SU-DHL-6 (cell line): ENCODE measurements around the gene CHKA.

Experiments
- H2AFZ ChIP-seq: fragments of 200-600 bp; sonication (generic); 2 replicates; pipeline ENCODE4 v1.6.1; 2014; ENCODE audit warnings: low read depth, mild to moderate bottlenecking, moderate library complexity, mixed read lengths, antibody characterized with exemption, low read length; ENCODE audit not compliant: severe bottlenecking
- H3F3A ChIP-seq: fragments of 200-600 bp; shearing (Covaris generic); 2 replicates; pipeline ENCODE4 v1.6.0; 2016; ENCODE audit warnings: antibody characterized with exemption, mild to moderate bottlenecking; ENCODE audit not compliant: insufficient read depth
- H3K27ac ChIP-seq: fragments of 200-600 bp; sonication (generic); 2 replicates; pipeline ENCODE4 v1.5.1; 2016; ENCODE audit warnings: low read depth, mild to moderate bottlenecking, low read length, moderate library complexity, mixed read lengths
- H3K27me3 ChIP-seq: fragments of 200-600 bp; sonication (generic), shearing (Covaris generic); 2 replicates; pipeline ENCODE4 v1.6.0; 2014; ENCODE audit warnings: mild to moderate bottlenecking, low read length
- H3K36me3 ChIP-seq: fragments of 200-600 bp; sonication (generic); 2 replicates; pipeline ENCODE4 v1.6.1; 2014; ENCODE audit warnings: mild to moderate bottlenecking, low read length, mixed read lengths
- H3K4me2 ChIP-seq: fragments of 300-600, 200-600 bp; shearing (Covaris generic), sonication (generic); 2 replicates; pipeline ENCODE4 v1.6.0; 2014; ENCODE audit warnings: low read length, low read depth, mild to moderate bottlenecking; ENCODE audit not compliant: poor library complexity, severe bottlenecking
- H3K4me3 ChIP-seq: fragments of 200-600 bp; sonication (generic); 2 replicates; pipeline ENCODE4 v1.5.1; 2014; ENCODE audit warnings: antibody characterized with exemption, low read length, mild to moderate bottlenecking, mixed read lengths; ENCODE audit not compliant: insufficient read depth, poor library complexity, severe bottlenecking
- H3K79me2 ChIP-seq: fragments of 200-600 bp; sonication (generic); 2 replicates; pipeline ENCODE4 v1.6.1; 2014; ENCODE audit warnings: mild to moderate bottlenecking, low read length, moderate library complexity; ENCODE audit not compliant: insufficient read depth
- H3K9ac ChIP-seq: fragments of 200-600 bp; sonication (generic); 2 replicates; pipeline ENCODE4 v1.7.0; 2014; ENCODE audit warnings: mild to moderate bottlenecking, low read length
- H3K9me2 ChIP-seq: fragments of 200-600 bp; sonication (generic); replicated peaks from 2 replicates; pipeline ENCODE4 v1.6.1; 2014; ENCODE audit warnings: low read length; ENCODE audit not compliant: insufficient read depth
- H3K9me3 ChIP-seq: fragments of 200-600 bp; sonication (generic); 2 replicates; pipeline ENCODE4 v1.6.1; 2014; ENCODE audit warnings: low read length, mixed read lengths; ENCODE audit not compliant: insufficient read depth
- H4K20me1 ChIP-seq: fragments of 200-600 bp; sonication (generic); 2 replicates; pipeline ENCODE4 v1.6.1; 2014; ENCODE audit warnings: low read depth, mild to moderate bottlenecking, antibody characterized with exemption, low read length, moderate library complexity, mixed read lengths
- CTCF ChIP-seq: fragments of 200-600 bp; sonication (generic); IDR thresholded peaks from one replicate; pipeline ENCODE4 v1.5.1; 2017; ENCODE audit warnings: antibody characterized with exemption, mild to moderate bottlenecking, low read length, moderate library complexity; ENCODE audit not compliant: insufficient read depth, poor library complexity, severe bottlenecking
- EZH2phosphoT487 ChIP-seq: fragments of 200-600 bp; sonication (generic), shearing (Covaris generic); conservative IDR thresholded peaks from 2 replicates; pipeline ENCODE4 v1.6.1; 2018; ENCODE audit warnings: mild to moderate bottlenecking, antibody characterized with exemption, low read length, moderate library complexity, mixed read lengths

Gene CHKA

DNA sequence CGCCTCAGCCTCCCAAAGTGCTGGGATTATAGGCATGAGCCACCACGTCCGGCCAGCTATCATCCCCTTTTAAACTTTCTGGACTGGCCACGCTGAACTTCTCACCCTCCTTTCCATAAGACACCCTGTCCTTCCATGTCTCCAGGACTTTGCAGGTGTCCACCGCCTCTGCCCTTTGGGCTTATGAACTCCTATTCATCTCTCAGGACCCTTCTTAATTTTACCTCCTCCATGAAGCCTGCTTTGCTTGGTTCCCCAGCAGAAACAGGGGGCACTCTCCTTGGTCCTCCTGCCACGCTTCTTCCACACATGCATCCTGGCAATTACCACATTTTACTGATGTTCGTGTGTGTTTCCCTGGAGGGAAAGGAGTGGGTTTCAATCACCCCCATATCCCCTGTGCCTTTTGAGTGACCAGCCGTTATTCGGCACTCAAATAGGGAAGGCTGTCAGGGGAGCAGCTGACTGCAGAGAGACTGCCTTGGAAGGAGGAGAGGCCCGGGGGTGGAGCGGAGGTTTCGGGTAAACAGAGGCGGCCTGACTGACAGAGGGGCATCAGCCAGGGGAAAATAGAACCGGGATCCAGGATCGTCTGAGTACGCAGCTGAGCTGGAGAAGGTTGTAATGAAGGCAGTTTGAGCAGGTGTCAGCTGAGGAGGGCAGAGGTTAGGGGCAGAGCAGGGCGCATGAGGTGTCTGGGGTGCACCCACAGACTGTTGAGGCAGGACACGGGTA lies 27.1 kb upstream of the CHKA start:
- H2AFZ ChIP-seq = no peak overlapping the region
- H3K36me3 ChIP-seq = no peaks in the 10 kb centered on the region
- no peaks in the 10 kb centered on the region for H3K79me2 ChIP-seq
- H3K9ac ChIP-seq = no peak overlapping the region
- no peak overlapping the region for H3K27ac ChIP-seq
- H3F3A ChIP-seq = no peaks in the 10 kb centered on the region
- no peaks in the 10 kb centered on the region for H4K20me1 ChIP-seq
- no peaks in the 10 kb centered on the region for H3K27me3 ChIP-seq
- no peak overlapping the region for H3K4me3 ChIP-seq
- H3K9me2 ChIP-seq = no peaks in the 10 kb centered on the region
- no peak overlapping the region for H3K4me2 ChIP-seq
- TF ChIP-seq CTCF (no peak), EZH2phosphoT487 (no peak)
- no peaks in the 10 kb centered on the region for H3K9me3 ChIP-seq

DNA sequence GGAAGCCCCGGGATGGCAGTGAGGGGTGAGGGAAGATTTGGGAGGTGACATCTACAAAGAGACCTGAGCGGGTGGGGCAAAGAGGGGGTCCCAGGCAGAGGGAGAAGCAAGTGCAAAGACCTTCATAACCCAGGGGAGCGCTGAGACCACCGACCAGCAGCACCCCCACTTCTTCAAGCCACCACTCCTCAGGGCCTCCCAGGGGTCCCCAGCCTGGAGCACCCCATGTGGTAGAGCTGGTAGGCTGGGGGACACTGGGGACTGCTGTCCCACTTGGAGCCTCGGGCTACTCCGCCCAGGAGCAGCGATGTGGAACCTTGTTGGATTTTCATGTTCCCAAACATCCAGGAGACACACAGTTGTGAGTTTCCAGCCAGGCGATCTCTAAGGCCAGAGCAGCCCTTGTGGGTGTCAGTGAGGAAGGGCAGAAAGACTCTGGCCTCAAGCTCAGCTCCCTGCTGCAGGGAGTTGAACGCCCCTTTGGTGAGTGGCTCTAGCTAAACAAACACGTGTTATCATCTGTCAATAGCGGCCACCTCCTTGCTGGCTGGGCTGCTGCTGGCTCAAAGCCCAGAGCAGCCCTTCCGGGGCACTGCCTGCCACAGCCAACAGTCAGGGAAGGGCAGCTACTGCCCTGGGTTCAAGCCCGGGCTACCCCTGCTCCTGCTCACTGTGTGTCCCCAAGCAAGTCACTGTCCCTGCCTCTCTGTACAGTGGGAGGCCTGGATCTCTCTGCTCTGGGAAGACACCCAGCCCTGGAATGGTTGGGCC lies 25.7 kb upstream of the CHKA start:
- H3K9me3 ChIP-seq = no peaks in the 10 kb centered on the region

DNA sequence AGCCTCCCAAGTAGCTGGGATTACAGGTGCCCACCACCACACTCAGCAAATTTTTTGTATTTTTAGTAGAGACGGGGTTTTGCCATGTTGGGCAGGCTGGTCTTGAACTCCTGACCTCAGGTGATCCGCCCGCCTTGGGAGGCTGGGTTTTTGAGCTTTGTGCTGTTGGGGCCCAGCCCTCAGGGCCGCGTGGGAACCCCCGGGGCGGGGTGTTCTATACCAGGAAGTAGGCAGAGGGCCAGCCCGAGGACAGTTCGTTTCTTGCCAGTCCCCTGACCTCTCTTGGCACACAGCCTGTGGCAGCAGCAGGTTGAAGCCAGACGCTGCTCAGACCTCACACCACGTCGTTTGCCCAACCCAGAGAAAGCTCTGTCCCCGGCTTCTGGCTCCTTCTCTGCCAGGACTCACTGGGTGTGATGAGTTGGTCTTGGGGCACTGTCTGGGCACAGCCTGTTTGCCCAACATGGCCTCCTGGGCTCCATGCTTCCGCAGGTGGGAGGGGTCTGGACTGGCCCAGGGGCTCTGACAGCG lies 24.9 kb upstream of the CHKA start:
- H3K4me2 ChIP-seq = no peak overlapping the region
- H3K27me3 ChIP-seq = no peaks in the 10 kb centered on the region
- H3K9me3 ChIP-seq = no peaks in the 10 kb centered on the region
- no peak for TF ChIP-seq CTCF
- no peak for TF ChIP-seq EZH2phosphoT487
- no peaks in the 10 kb centered on the region for H3K79me2 ChIP-seq
- no peak overlapping the region for H3K4me3 ChIP-seq
- H3K9ac ChIP-seq = no peak overlapping the region
- H3K27ac ChIP-seq = no peak overlapping the region
- H3F3A ChIP-seq = no peaks in the 10 kb centered on the region
- no peaks in the 10 kb centered on the region for H3K36me3 ChIP-seq
- H2AFZ ChIP-seq = no peak overlapping the region
- no peaks in the 10 kb centered on the region for H3K9me2 ChIP-seq
- no peaks in the 10 kb centered on the region for H4K20me1 ChIP-seq

More for the DNA sequence above, 25.7 kb upstream of the CHKA start:
- Histone ChIP-seq H3F3A (no peaks in the 10 kb centered on the region), H3K4me3 (no peak overlapping the region), H3K27me3 (no peaks in the 10 kb centered on the region), H2AFZ (no peak overlapping the region), H3K79me2 (no peaks in the 10 kb centered on the region), H3K27ac (no peak overlapping the region), H3K9ac (no peak overlapping the region), H4K20me1 (no peaks in the 10 kb centered on the region), H3K4me2 (no peak overlapping the region), H3K36me3 (no peaks in the 10 kb centered on the region), H3K9me2 (no peaks in the 10 kb centered on the region)
- no peak for TF ChIP-seq EZH2phosphoT487
- no peak for TF ChIP-seq CTCF
